ENCODE data around the gene SLC6A1.

Gene SLC6A1

GRCh38 chr3:10992017-10992942 lies at the start of gene SLC6A1:
Gene SLC6A1, plus strand, starts transcription at chr3:10992748. Its CDS starts 24,464 bp downstream, at chr3:11017212.
- DNase-seq = no peak

- DNase-seq = no peak
Observed at GRCh38 chr3:10944866-10945265, 47.7 kb upstream of the SLC6A1 start.

- peak; percentile 20 for DNase-seq
Observed at GRCh38 chr3:10945683-10946287, 46.8 kb upstream of the SLC6A1 start.

GRCh38 chr3:10946526-10946925 lies 46.0 kb upstream of the SLC6A1 start:
- no peak for DNase-seq

- no peak for DNase-seq
Observed at GRCh38 chr3:10948326-10948725, 44.2 kb upstream of the SLC6A1 start.

GRCh38 chr3:10949197-10949596 lies 43.4 kb upstream of the SLC6A1 start:
- no peak for DNase-seq

GRCh38 chr3:10950476-10951294 lies 41.9 kb upstream of the SLC6A1 start:
- no peak for DNase-seq

GRCh38 chr3:10951295-10951926 lies 41.1 kb upstream of the SLC6A1 start:
- DNase-seq = no peak

GRCh38 chr3:10952525-10952924 lies 40.0 kb upstream of the SLC6A1 start:
- no peak for DNase-seq

GRCh38 chr3:10954740-10955139 lies 37.8 kb upstream of the SLC6A1 start:
- DNase-seq = no peak

GRCh38 chr3:10955711-10956453 lies 36.7 kb upstream of the SLC6A1 start:
- DNase-seq = no peak

- DNase-seq = no peak
Observed at GRCh38 chr3:10956531-10956930, 36.0 kb upstream of the SLC6A1 start.

- DNase-seq = no peak
Observed at GRCh38 chr3:10956986-10957385, 35.6 kb upstream of the SLC6A1 start.

- DNase-seq = no peak
Observed at GRCh38 chr3:10957976-10958749, 34.4 kb upstream of the SLC6A1 start.

GRCh38 chr3:10960255-10960654 lies 32.3 kb upstream of the SLC6A1 start:
- no peak for DNase-seq

GRCh38 chr3:10961921-10962320 lies 30.6 kb upstream of the SLC6A1 start:
- DNase-seq = no peak

GRCh38 chr3:10962481-10963036 lies 30.0 kb upstream of the SLC6A1 start:
- DNase-seq = no peak

GRCh38 chr3:10964537-10965167 lies 27.9 kb upstream of the SLC6A1 start:
- no peak for DNase-seq

GRCh38 chr3:10968401-10968800 lies 24.1 kb upstream of the SLC6A1 start:
- DNase-seq = no peak

GRCh38 chr3:10970306-10970960 lies 22.1 kb upstream of the SLC6A1 start:
- no peak for DNase-seq

All from CD4-positive, alpha-beta T cell treated with Interleukin-10 for 1 hour (primary cell).